H1 (cell line): Measurements from ENCODE around the gene IP6K1. TPM values are rescaled to one million over a fixed set of nuclear protein-coding genes. Genes with fewer than 3 reads are reported as not detected.

Source experiments
- CTCF ChIA-PET: fragments of 300-600 bp; sonication (Branson Sonifier 250); formaldehyde crosslinking; loops from one replicate; lab custom pipeline; 2021; ENCODE audit not compliant: partially characterized antibody; lab: Charles Lee
- POLR2A ChIA-PET: fragments of 300-600 bp; sonication (Branson Sonifier 250); formaldehyde crosslinking; loops from one replicate; lab custom pipeline; 2021; ENCODE audit warnings: inconsistent platforms; ENCODE audit not compliant: partially characterized antibody; lab: Charles Lee
- DNase-seq, 2 experiments: peaks; one replicate each; pipeline versions ENCODE4 v3.0.0 to v3.0.0-alpha.2; 2010 to 2022; ENCODE audit warnings: low spot score in 2 of 2, low read depth in 1 of 2, mixed read lengths in 1 of 2
- FAIRE-seq: peaks from 2 replicates; lab custom pipeline; 2011; peaks lifted over from hg19 to GRCh38; lab: Jason Lieb, UNC
- H2AFZ ChIP-seq: 2 replicates; pipeline ENCODE4 v1.8.1; 2012; ENCODE audit warnings: low read length, inconsistent platforms
- H2AK5ac ChIP-seq: 2 replicates; pipeline ENCODE4 v1.6.1; 2013; ENCODE audit warnings: low read depth, low read length
- H2BK120ac ChIP-seq: replicated peaks from 2 replicates; pipeline ENCODE3; 2013; ENCODE audit warnings: low read depth, low read length, inconsistent platforms
- H2BK12ac ChIP-seq: 2 replicates; pipeline ENCODE4 v1.6.1; 2013; ENCODE audit warnings: low read depth, low read length
- H2BK15ac ChIP-seq: 2 replicates; pipeline ENCODE4 v1.6.1; 2013; ENCODE audit warnings: low read length
- H2BK20ac ChIP-seq: 2 replicates; pipeline ENCODE4 v1.6.1; 2013; ENCODE audit warnings: low read length
- H2BK5ac ChIP-seq: 2 replicates; pipeline ENCODE4 v1.6.1; 2013; ENCODE audit warnings: low read depth, low read length
- H3K14ac ChIP-seq: 2 replicates; pipeline ENCODE4 v1.6.1; 2013; ENCODE audit warnings: inconsistent platforms; ENCODE audit not compliant: insufficient read length
- H3K18ac ChIP-seq: 2 replicates; pipeline ENCODE4 v1.6.1; 2013; ENCODE audit warnings: low read length; ENCODE audit errors: extremely low read depth
- H3K23ac ChIP-seq: 2 replicates; pipeline ENCODE4 v1.6.1; 2013; ENCODE audit warnings: inconsistent platforms; ENCODE audit not compliant: insufficient read length
- H3K23me2 ChIP-seq: 2 replicates; pipeline ENCODE4 v1.6.1; 2013; ENCODE audit warnings: low read depth, low read length
- H3K27ac ChIP-seq: 2 replicates; pipeline ENCODE4 v1.6.1; 2011; ENCODE audit warnings: low read depth, low read length, inconsistent platforms
- H3K27me3 ChIP-seq, 4 experiments: replicated peaks in 1 of 4; 1 replicate in 1 of 4; 2 replicates in 3 of 4; pipeline versions ENCODE4 v1.6.1 to v1.8.1; 2011 to 2013; ENCODE audit warnings: low read length in 3 of 4, mild to moderate bottlenecking in 3 of 4, inconsistent platforms in 2 of 4, mixed read lengths in 2 of 4, moderate library complexity in 1 of 4; ENCODE audit not compliant: control insufficient read depth in 3 of 4, insufficient read depth in 3 of 4; ENCODE audit errors: extremely low read depth in 1 of 4
- H3K36me3 ChIP-seq, 4 experiments: 2 replicates each; pipeline versions ENCODE4 v1.6.1 to v1.8.1; 2011 to 2013; ENCODE audit warnings: mild to moderate bottlenecking in 4 of 4, low read length in 3 of 4, moderate library complexity in 2 of 4, control low read depth in 1 of 4, inconsistent platforms in 1 of 4; ENCODE audit not compliant: insufficient read depth in 4 of 4, control insufficient read depth in 2 of 4
- H3K4ac ChIP-seq: replicated peaks from 2 replicates; pipeline ENCODE3; 2013; ENCODE audit warnings: low read length, low read depth, mixed read lengths, inconsistent platforms; ENCODE audit not compliant: insufficient read length
- H3K4me1 ChIP-seq, 4 experiments: replicated peaks in 1 of 4; 1 replicate in 1 of 4; 2 replicates in 3 of 4; pipeline versions ENCODE4 v1.6.1 to v1.8.1; 2011 to 2013; ENCODE audit warnings: low read length in 3 of 4, inconsistent platforms in 2 of 4, mixed read lengths in 1 of 4; ENCODE audit not compliant: insufficient read depth in 4 of 4, control insufficient read depth in 3 of 4
- H3K4me2 ChIP-seq, 2 experiments: 2 replicates each; pipeline versions ENCODE4 v1.6.1 to v1.8.1; 2011 to 2013; ENCODE audit warnings: low read depth in 2 of 2, low read length in 2 of 2, control low read depth in 1 of 2, inconsistent platforms in 1 of 2, mild to moderate bottlenecking in 1 of 2; ENCODE audit not compliant: insufficient read depth in 1 of 2
- H3K4me3 ChIP-seq, 4 experiments: fragments of 200-600, 300-600 bp in 1 of 4; sonication (generic), shearing (Covaris generic), sonication (Bioruptor Twin) in 1 of 4; 2 replicates each; pipeline versions ENCODE4 v1.5.1 to v1.8.1; 2011 to 2016; ENCODE audit warnings: low read length in 4 of 4, low read depth in 3 of 4, control low read depth in 2 of 4, inconsistent platforms in 2 of 4, mild to moderate bottlenecking in 2 of 4, mixed read lengths in 1 of 4, moderate library complexity in 1 of 4; ENCODE audit not compliant: insufficient read depth in 2 of 4; ENCODE audit errors: extremely low read depth in 1 of 4
- H3K56ac ChIP-seq: replicated peaks from 2 replicates; pipeline ENCODE3; 2013; ENCODE audit warnings: low read depth, mild to moderate bottlenecking, mixed read lengths, low read length, inconsistent platforms; ENCODE audit not compliant: insufficient read length
- H3K79me1 ChIP-seq: 2 replicates; pipeline ENCODE4 v1.6.1; 2013; ENCODE audit warnings: low read depth, low read length, control low read depth
- H3K79me2 ChIP-seq, 2 experiments: 2 replicates each; pipeline versions ENCODE4 v1.6.1 to v1.8.1; 2012 to 2013; ENCODE audit warnings: low read length in 2 of 2, mild to moderate bottlenecking in 2 of 2, inconsistent platforms in 1 of 2; ENCODE audit not compliant: insufficient read depth in 2 of 2, control insufficient read depth in 1 of 2
- H3K9ac ChIP-seq, 4 experiments: replicated peaks in 1 of 4; 1 replicate in 1 of 4; 2 replicates in 3 of 4; pipeline versions ENCODE4 v1.6.1 to v1.8.1; 2011 to 2013; ENCODE audit warnings: low read depth in 3 of 4, low read length in 3 of 4, control low read depth in 2 of 4, mild to moderate bottlenecking in 2 of 4, moderate library complexity in 2 of 4, inconsistent platforms in 1 of 4; ENCODE audit errors: extremely low read depth in 1 of 4
- H3K9me3 ChIP-seq, 2 experiments: 2 replicates each; pipeline versions ENCODE4 v1.6.1 to v1.8.1; 2012 to 2013; ENCODE audit warnings: mild to moderate bottlenecking in 2 of 2, moderate library complexity in 2 of 2, control low read depth in 1 of 2, inconsistent platforms in 1 of 2, low read depth in 1 of 2, low read length in 1 of 2, mixed read lengths in 1 of 2; ENCODE audit not compliant: insufficient read depth in 2 of 2
- H4K20me1 ChIP-seq, 2 experiments: replicated peaks in 1 of 2; 2 replicates each; pipeline versions ENCODE3 to v1.8.1; 2011 to 2013; ENCODE audit warnings: inconsistent platforms in 2 of 2, low read length in 2 of 2, mild to moderate bottlenecking in 1 of 2; ENCODE audit not compliant: insufficient read depth in 2 of 2, control insufficient read depth in 1 of 2
- H4K5ac ChIP-seq: 2 replicates; pipeline ENCODE4 v1.6.1; 2013; ENCODE audit warnings: low read length, low read depth, mixed read lengths, inconsistent platforms; ENCODE audit not compliant: insufficient read length
- H4K8ac ChIP-seq: 2 replicates; pipeline ENCODE4 v1.8.0; 2013; ENCODE audit warnings: mild to moderate bottlenecking, moderate library complexity, low read length, inconsistent platforms; ENCODE audit not compliant: insufficient read depth; ENCODE audit errors: extremely low read depth
- H4K91ac ChIP-seq: replicated peaks from 2 replicates; pipeline ENCODE3; 2013; ENCODE audit warnings: low read length, mixed read lengths, inconsistent platforms; ENCODE audit not compliant: insufficient read length
- JUND ChIP-seq: IDR thresholded peaks from 2 replicates; pipeline ENCODE4 v1.6.1; 2011; ENCODE audit warnings: mild to moderate bottlenecking, improper control_type of control experiment, low read length
- WGBS, 2 experiments: shearing (Covaris generic) in 1 of 2; methylation state at CpG; one replicate each; pipeline versions ENCODE4 v1.1.6 to v1.1.7; 2013 to 2015; ENCODE audit warnings: low lambda C conversion rate in 2 of 2, mixed read lengths in 2 of 2, inconsistent platforms in 1 of 2, low coverage in 1 of 2, missing lambda C conversion rate in 1 of 2; ENCODE audit not compliant: insufficient replicate concordance in 2 of 2, insufficient coverage in 1 of 2, insufficient read length in 1 of 2; ENCODE audit errors: extremely low coverage in 1 of 2, missing lambda C conversion rate in 1 of 2; 5-methylcytosine and 5-hydroxymethylcytosine counted together
- polyA plus RNA-seq, 7 experiments: library from polyadenylated mRNA; depleted of rRNA in 3 of 7; stranded (reverse) in 5 of 7; unstranded in 2 of 7; fragments of >200 nt in 5 of 7; fragments of 200-250 nt in 2 of 7; gene quantifications; 1 replicate in 5 of 7; 2 replicates in 1 of 7; 4 replicates in 1 of 7; pipeline versions ENCODE4 v1.2.1 to v1.2.3, GENCODE V29; 2011 to 2013; ENCODE audit warnings: missing spikeins in 2 of 7, mixed read lengths in 2 of 7
- total RNA-seq: library from RNA; stranded (reverse); fragmentation: NEBNext Ultra II Directional; extraction: Animal tissue kit (Norgen Biotek cat#: 25700); gene quantifications from 2 replicates; pipeline ENCODE4 v1.2.1, GENCODE V29; 2021

Gene IP6K1
- total and polyA plus RNA-seq, 2 of the 8 experiments (the other 6 are each of a cell fraction or from before 2014, with no cell fraction given) = 31.5 to 35.2 TPM

- no peak overlapping the region for H3K14ac ChIP-seq
- peaks cover 0 to 3% (median 0%) of the 10 kb centered on the region in 4 experiments; a peak in 1 of 7 replicates for H3K4me1 ChIP-seq
- no peaks in the 10 kb centered on the region for H3K79me2 ChIP-seq
- no peaks in the 10 kb centered on the region; a peak in 2 of 8 replicates for H3K36me3 ChIP-seq
- no peak overlapping the region for H2AK5ac ChIP-seq
- no peak overlapping the region for H3K56ac ChIP-seq
- no peak overlapping the region for H2BK20ac ChIP-seq
- ChIA-PET CTCF (interaction anchor here (0.6 to 3.7 kb wide), 7 partner anchors 9 to 160 kb away, joined by 3 to 55 read pairs (median 3); no protein-coding TSS in a partner anchor), POLR2A (interaction anchor here (0.7 to 3.8 kb wide), 5 partner anchors 8 to 159 kb away, joined by 3 to 41 read pairs (median 6); partner anchors contain the start of genes AMIGO3 and GMPPB)
- no peak overlapping the region for H3K18ac ChIP-seq
- no peak overlapping the region for H2AFZ ChIP-seq
- no peaks in the 10 kb centered on the region; the same call in 1 of the 2 replicates for H3K23me2 ChIP-seq
- no peak overlapping the region for H2BK120ac ChIP-seq
- H4K5ac ChIP-seq = no peak overlapping the region
- no peak for FAIRE-seq
- no peak for DNase-seq
- H4K8ac ChIP-seq = 0 out of 2 replicates have a peak overlapping the region, but pooled peaks have one; percentile 75
- H3K4me3 ChIP-seq = no peak overlapping the region
- no peaks in the 10 kb centered on the region for H3K79me1 ChIP-seq
- no peak overlapping the region for H2BK5ac ChIP-seq
- peaks cover 0 to 4% of the 10 kb centered on the region in 2 experiments for H4K20me1 ChIP-seq
- H3K9ac ChIP-seq = no peak overlapping the region
- no peak for TF ChIP-seq JUND
- TF ChIP-seq, all 59 proteins: peak for 0
- Histone ChIP-seq H3K4me2 (no peak overlapping the region), H3K4ac (no peak overlapping the region), H3K23ac (no peak overlapping the region), H2BK15ac (no peak overlapping the region), H3K27me3 (no peaks in the 10 kb centered on the region), H4K91ac (no peak overlapping the region), H2BK12ac (no peak overlapping the region), H3K9me3 (no peaks in the 10 kb centered on the region), H3K27ac (no peak overlapping the region)
- 92% methylated on average over 5 of the region's 5 CpGs; no CpG with 5 or more reads in 1 of the 2 experiments for WGBS, 2 experiments
Measured at GRCh38 chr3:49711489-49711888, 74.9 kb downstream of the IP6K1 start.
